HT-29 (cell line): ENCODE results near the gene S100A7A. TPM values are rescaled to one million over a fixed set of nuclear protein-coding genes. Genes with fewer than 3 reads are reported as not detected.
A peak's percentile ranks its signal among the peaks of the same experiment; 100 is the strongest.
"Not testable (repeated sequence)": the region's sequence is repeated elsewhere in the genome, so short reads cannot be mapped to it uniquely, and the experiment has no call there.

ENCODE experiments used
- DNase-seq: peaks from one replicate; pipeline ENCODE4 v3.0.0-alpha.2; 2015; ENCODE audit warnings: low spot score
- small RNA-seq: library from RNA; depleted of rRNA; stranded (forward); fragments of <200 nt; gene quantifications from one replicate; pipeline ENCODE3, GENCODE V24; 2014
- total RNA-seq: library from RNA; depleted of rRNA; stranded (reverse); fragments of >200 nt; shearing (Covaris generic); gene quantifications from 2 replicates; pipeline ENCODE4 v1.2.3, GENCODE V29; 2014; rRNA removed

Gene S100A7A
- total RNA-seq, 1 experiment from 2014 or later = not detected

DNA sequence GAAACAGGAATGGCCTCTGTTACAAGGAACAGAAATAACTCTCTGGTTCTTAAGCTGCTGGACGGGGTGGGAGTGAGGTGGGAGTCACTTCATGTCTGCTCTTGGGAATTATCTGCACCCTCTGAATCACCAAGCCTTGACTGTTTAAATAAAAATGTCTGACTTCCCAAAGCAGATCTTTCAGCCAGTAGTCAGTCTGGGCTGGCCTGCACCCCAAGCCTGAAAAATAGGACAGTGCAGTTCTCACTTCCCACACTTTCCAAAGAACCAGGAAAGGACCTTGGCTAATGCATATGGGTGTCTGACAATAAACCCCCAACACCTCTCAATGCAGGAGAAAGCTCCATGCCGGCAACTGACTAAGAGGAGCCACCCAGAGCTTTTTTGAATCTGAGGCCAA, 43.3 kb downstream of the S100A7A start:
- no peak for DNase-seq

GRCh38 chr1:153460551-153460950, 44.2 kb downstream of the S100A7A start, which contains the start of gene S100A7:
Gene S100A7, minus strand, starts transcription at chr1:153460651. Its CDS starts 1,638 bp downstream, at chr1:153459013.
- no peak for DNase-seq

GRCh38 chr1:153462741-153463140, 46.4 kb downstream of the S100A7A start:
- DNase-seq = not testable (repeated sequence)

DNA sequence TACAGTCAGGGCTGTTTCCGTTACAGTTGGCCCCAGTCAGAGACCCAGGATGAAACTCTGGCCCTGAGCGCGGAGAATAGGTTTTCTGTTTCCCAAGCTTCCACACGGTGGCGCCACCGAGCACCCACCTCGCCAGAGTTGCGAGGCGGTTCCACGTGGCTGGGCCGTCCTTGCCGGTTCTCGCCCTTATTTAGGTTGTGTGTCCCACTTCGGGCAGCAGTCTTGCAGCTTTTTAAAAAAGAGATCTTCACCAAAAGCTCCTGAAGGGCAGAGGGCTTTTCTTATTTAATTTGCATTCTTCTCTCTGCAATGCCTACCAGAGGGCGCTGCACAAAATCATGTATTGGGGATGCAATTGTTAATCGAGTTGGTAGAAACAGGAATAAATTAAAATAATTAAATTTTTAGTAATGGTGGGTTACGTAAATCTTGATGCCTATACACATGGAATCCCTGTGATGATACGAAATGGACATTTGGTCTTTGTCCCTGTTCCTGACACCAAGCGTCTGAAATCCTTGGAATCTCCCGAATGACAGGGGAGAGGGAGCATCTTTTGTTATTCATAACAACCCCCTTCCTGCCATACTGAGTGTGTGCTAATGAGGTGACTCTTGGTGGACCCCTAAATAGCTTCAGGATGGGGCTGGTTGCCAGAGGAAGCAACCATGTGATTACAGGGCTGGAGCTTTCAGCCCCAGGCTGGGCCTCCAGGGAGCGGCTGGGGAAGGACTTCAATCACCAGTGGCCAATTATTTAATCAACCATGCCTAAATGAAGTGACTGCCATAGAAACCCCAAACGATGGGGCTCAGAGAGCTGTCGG, 49.7 kb downstream of the S100A7A start:
- peak; percentile 66 for DNase-seq

GRCh38 chr1:153466908-153467307, 50.6 kb downstream of the S100A7A start:
- no peak for DNase-seq

- no peak for DNase-seq
These were observed 54.4 kb downstream of the S100A7A start for GRCh38 chr1:153470707-153471106.

Small RNAs within 50 kb of the gene (small RNA-seq; reads per million reads assigned to genes)
- gene S100A15A = not detected

Other genes starting within 250 kb of the S100A7A start
- gene LELP1, start 213.1 kb upstream of the S100A7A start, total RNA-seq = not detected in 2 replicates
- gene PRR9, start 198.9 kb upstream of the S100A7A start, total RNA-seq = not detected in 2 replicates
- gene LORICRIN, start 156.8 kb upstream of the S100A7A start, total RNA-seq = not detected in 2 replicates
- not detected in 2 replicates for gene PGLYRP3, start 103.6 kb upstream of the S100A7A start, total RNA-seq
- gene PGLYRP4, start 67.7 kb upstream of the S100A7A start, total RNA-seq = not detected in 2 replicates
- gene S100A9, start 58.7 kb upstream of the S100A7A start, total RNA-seq = 1.8 TPM in 1 of 2 replicates, not detected in the other
- gene S100A12, start 40.9 kb upstream of the S100A7A start, total RNA-seq = not detected in 2 replicates
- not detected in 2 replicates for gene S100A8, start 25.4 kb upstream of the S100A7A start, total RNA-seq
- not detected in 2 replicates for gene S100A7, start 44.1 kb downstream of the S100A7A start, total RNA-seq
- gene S100A6, start 119.5 kb downstream of the S100A7A start, total RNA-seq = 2,272 and 2,428 TPM in 2 replicates
- gene S100A5, start 124.4 kb downstream of the S100A7A start, total RNA-seq = 4.0 and 9.8 TPM in 2 replicates
- gene S100A4, start 129.3 kb downstream of the S100A7A start, total RNA-seq = 694 and 702 TPM in 2 replicates
- gene S100A3, start 132.7 kb downstream of the S100A7A start, total RNA-seq = 2.6 and 4.9 TPM in 2 replicates
- gene S100A2, start 149.3 kb downstream of the S100A7A start, total RNA-seq = 17.9 and 26.4 TPM in 2 replicates
- 282 and 292 TPM in 2 replicates for gene S100A16, start 196.6 kb downstream of the S100A7A start, total RNA-seq
- 35.6 and 46.2 TPM in 2 replicates for gene S100A14, start 199.8 kb downstream of the S100A7A start, total RNA-seq
- 78.7 and 87.3 TPM in 2 replicates for gene S100A13, start 211.0 kb downstream of the S100A7A start, total RNA-seq
- 0.15 TPM in 1 of 2 replicates, not detected in the other for gene S100A1, start 211.9 kb downstream of the S100A7A start, total RNA-seq
- gene CHTOP, start 217.5 kb downstream of the S100A7A start, total RNA-seq = 63.7 and 69.4 TPM in 2 replicates
- 45.5 and 46.0 TPM in 2 replicates for gene SNAPIN, start 242.2 kb downstream of the S100A7A start, total RNA-seq